Measurements from ENCODE around the gene TMEM238L. TPM values are rescaled to one million over a fixed set of nuclear protein-coding genes. Genes with fewer than 3 reads are reported as not detected.

TMEM238L gene
- total and polyA plus RNA-seq, 2 of the 13 experiments (the other 11 are each of a cell fraction or from before 2014, with no cell fraction given), result not detected

- TF ChIP-seq PITX1 (CRISPR knock-in tag; IDR thresholded peaks at IDR 0.05) (0 out of 2 replicates have a peak, but pooled peaks have one; percentile 24), ZBTB46 (CRISPR knock-in tag; IDR thresholded peaks at IDR 0.05; ENCODE audit: borderline replicate concordance) (no peak), XRCC5 (optimal IDR thresholded peaks at IDR 0.05; ENCODE audit: low read length) (peak; percentile 56), ZBTB8A (CRISPR knock-in tag; IDR thresholded peaks at IDR 0.05; ENCODE audit: borderline replicate concordance, low read depth) (no peak), SNAI1 (CRISPR knock-in tag; IDR thresholded peaks at IDR 0.05; ENCODE audit: borderline replicate concordance) (no peak), FOXK1 (CRISPR knock-in tag; IDR thresholded peaks at IDR 0.05; ENCODE audit: borderline replicate concordance, low read depth) (peak; percentile 62; the same call in 1 of the 2 replicates), ZSCAN9 (CRISPR knock-in tag; IDR thresholded peaks at IDR 0.05; ENCODE audit: borderline replicate concordance) (0 out of 2 replicates have a peak, but pooled peaks have one; percentile 11), HOXA3 (CRISPR knock-in tag; IDR thresholded peaks at IDR 0.05) (0 out of 2 replicates have a peak, but pooled peaks have one; percentile 44), ZNF530 (CRISPR knock-in tag; IDR thresholded peaks at IDR 0.05; ENCODE audit: low read depth) (no peak), SKIL (CRISPR knock-in tag; IDR thresholded peaks at IDR 0.05; ENCODE audit: borderline replicate concordance) (0 out of 2 replicates have a peak, but pooled peaks have one; percentile 37), CHD2 (IDR thresholded peaks at IDR 0.05; ENCODE audit: low read depth, low read length) (no peak), ZNF687 (CRISPR knock-in tag; IDR thresholded peaks at IDR 0.05) (peak; percentile 61), ZNF570 (CRISPR knock-in tag; IDR thresholded peaks at IDR 0.05; ENCODE audit: borderline replicate concordance) (no peak), KDM4B (CRISPR knock-in tag; IDR thresholded peaks at IDR 0.05) (no peak), FOXP1 (IDR thresholded peaks at IDR 0.05) (no peak), FOXP1 (CRISPR knock-in tag; IDR thresholded peaks at IDR 0.05) (peak; percentile 34), THRA (CRISPR knock-in tag; IDR thresholded peaks at IDR 0.05; ENCODE audit: borderline replicate concordance) (peak; percentile 57; the same call in 1 of the 2 replicates), MAX (IDR thresholded peaks at IDR 0.05) (peak; percentile 66), HNF4A (CRISPR knock-in tag; IDR thresholded peaks at IDR 0.05) (peak; percentile 49; the same call in 1 of the 2 replicates)
Observed at GRCh38 chr17:10757067-10757466, 46.8 kb downstream of the TMEM238L start (continued).
